ENCODE measurements around the gene TRAF3IP3.

Gene TRAF3IP3

DNA sequence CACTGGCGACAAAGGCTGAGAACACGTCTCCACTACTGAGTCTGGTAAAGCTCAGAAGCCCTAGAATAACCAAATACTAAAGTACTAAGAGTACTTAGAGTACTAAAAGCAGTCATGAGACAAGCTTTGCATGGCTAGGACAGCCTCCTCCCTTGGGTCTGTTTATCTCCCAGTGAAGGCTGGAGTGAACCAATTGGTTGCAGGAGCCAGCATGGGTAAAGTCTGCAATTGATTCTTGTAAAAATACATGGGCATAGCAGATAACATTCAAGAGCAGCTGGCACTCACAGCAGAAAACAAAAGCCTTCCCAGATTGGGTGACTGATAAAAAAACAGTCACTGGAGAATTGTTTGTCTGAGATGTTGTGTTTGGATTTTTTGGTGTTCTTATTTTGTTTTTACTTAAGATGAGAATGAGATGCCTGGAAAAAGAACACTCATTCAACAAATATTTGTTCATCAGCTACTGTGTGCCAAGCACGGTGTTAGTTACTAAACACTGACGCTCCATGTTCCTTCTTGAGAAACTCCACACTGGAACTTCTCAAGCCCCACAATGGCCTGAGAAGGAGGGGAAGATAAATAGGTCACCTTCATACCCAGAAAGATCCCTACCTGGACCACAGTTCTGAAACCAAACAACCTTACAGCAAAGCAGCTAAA, 46.4 kb downstream of the TRAF3IP3 start:
- no peak for DNase-seq

DNA sequence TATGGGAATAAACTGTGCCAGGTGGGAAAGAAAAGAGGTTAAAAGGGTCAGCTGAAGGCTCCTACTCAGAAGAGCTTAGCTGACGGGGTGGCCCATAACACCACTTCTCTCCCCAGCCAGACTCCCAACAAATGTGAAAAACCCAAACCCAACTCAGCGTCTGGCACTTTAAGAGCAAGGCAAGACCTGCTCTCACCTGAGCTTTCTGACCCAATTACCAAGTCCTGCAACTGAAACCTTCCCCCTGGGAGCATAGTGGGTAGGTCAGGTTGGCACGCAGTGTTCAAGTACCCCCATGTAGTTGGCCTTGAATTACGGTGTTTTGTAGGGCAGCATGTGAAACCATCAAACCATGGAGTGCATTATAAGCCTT, 46.9 kb downstream of the TRAF3IP3 start:
- DNase-seq: no peak

DNA sequence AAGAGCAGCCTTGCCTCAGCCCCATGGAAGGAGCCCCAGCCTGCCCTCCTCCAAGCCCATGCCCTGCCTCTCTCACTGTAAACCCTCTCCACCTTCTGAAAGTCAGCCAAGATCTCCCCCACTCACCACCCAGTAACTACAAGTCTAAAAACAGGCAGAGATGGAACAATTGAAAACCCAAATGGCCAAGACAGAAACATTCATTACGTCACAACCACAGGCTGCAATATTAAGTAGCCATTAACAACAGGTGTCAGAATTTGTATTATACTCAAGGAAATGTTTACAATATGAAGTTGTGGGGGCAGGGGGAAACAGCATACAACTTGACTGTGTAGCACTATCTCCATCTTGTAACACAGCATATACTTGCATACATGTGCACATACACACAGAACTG, 47.7 kb downstream of the TRAF3IP3 start:
- no peak for DNase-seq

DNA sequence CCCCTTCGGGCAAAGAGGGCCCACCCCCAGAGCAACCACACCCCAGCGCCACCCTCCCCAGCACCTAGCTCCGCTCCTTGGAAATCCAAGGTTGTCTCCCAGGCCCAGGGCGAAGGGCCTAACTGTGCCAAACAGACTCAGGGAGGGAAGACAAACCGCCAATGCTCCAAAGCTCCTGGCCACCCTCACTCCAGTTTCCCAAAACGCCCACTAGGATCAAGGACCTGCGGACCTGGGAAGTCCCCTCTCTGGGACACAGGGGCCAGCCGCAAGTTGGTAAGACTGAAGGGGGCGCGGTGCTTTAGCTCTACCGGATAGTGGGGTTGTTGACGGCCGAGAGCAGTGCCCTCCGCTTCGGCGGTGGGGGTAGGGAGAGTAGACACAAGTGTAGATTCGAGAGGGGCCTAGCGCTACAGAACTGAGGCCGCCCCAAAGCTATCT, 49.5 kb downstream of the TRAF3IP3 start:
- no peak for DNase-seq

DNA sequence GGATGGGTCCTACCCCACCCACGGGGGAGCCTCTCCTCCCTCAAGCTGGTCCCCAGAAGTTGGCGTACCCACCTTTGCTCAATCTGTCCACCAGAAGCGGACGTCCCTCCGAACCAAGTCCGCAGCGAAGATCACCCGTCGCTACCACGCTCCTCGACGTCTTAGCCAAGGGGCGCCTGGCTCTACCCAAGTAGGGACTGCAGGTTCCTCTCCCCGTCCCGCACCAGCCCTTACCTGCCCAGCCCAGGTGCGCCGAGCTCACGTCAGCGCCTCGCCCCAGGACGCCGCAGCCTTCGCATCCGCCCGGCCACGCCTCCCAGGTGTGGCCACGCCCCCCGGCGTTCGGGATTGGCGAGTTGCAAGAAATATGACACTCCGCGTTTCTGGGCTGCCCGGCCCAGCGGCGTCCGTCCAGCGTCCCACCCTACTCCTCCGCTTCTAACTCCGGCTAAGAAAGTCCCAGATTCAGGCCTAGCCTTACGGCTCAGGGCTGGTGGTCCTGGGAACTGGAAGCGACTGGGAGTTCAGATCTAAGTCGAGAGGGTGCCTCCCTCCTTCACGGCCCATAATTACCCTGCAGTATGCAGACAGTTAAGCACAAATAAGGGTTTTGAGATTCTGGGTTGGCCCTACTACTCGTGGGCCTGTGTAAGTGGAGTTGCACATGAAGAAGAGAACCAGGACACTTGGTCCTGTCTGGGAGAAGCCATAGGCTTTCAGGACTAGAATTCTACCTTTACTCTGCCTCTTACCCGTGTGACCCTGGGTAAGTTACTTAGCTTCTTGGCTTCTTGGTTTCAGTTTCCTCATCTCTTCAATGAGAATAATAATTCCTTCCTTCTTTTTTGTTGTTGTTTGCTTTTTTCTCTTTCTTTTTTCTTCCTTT, 50.3 kb downstream of the TRAF3IP3 start, which contains the start of gene IRF6:
IRF6 (minus strand) TSS at position 268 of the 886 bp plus-strand sequence. CDS start 4,729 bp downstream, outside the sequence.
- no peak for DNase-seq

DNA sequence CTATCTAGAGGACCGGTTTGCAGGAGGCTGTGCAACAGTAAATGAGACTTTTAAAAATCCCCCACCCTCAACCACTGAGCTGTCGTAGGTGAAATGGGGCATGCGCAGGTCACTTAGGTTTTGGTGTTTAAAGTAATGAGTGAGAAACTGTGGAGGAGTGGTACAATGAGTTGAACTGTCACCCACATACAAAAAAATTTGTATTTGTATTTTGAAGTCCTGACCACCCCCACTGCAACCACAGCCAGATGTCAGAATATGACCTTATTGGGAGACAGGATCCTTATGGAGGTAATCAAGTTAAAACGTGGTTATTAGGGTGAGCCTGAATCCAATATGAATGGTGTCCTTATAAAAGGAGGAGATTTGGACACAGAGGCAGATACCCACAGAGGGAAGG, 51.7 kb downstream of the TRAF3IP3 start:
- no peak for DNase-seq

DNA sequence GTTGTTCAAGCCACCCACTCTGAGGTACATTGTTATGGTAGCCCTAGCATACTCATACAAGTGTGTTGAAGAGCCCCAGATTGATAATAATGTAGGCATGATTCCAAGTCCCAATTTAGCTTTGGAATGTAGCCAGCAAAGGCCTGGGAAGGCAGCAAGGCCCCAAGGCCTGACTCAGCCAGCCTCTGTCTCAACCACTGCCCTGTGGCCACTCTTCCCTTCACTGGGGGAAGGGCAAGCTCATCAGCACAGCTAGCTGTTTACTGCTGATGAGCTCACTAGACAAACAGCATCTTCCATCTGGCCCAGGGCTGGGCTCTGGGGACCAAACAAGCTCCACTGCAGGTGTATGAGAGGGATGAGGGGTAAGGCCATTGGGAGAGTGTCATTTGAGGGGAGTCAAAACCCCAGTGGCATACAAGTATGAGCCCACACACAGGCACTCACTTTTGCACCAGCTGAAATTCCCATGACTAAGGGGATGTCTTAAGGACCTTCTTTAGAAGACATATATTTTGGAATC, 52.3 kb downstream of the TRAF3IP3 start:
- DNase-seq: peak in 1 of 2 experiments; percentile 50

DNA sequence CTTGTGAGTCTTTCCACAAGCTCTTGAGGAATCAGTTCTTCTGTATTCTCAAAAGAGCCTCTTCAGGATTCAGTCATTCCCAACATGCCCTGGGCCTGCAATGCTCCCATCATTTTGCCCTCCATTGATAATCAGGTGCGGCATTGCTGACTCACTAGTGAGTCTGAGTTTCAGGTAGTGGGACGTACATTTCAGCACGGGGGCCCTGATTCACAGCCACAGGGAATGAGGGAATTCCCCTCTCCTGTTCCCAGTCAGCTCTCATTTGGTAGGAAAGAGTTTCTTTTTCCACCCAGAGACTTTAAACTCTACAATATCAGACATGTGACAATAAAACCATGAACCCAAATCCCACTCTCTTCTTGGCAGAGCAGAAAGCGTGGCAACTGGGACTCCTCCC, 53.8 kb downstream of the TRAF3IP3 start:
- DNase-seq: no peak

DNA sequence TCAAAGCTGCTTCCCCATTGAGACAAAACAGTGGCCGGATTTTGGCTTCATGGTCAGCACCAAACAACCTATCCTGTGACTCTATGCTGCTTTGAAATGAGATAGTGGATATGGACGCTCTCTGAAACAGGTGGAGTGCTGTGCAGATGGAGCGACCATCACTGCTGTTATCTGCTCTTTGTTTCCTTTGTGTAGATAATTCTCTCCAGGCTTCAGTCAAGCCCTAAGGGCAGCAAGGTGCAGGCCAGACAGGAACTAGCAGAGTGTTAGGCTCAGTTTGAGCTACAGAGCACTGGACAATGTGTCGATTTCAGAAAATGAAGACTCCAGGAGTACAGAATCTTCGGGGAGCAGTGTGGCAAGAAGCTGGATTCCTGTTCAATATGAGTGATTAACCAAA, 54.9 kb downstream of the TRAF3IP3 start:
- DNase-seq: no peak

DNA sequence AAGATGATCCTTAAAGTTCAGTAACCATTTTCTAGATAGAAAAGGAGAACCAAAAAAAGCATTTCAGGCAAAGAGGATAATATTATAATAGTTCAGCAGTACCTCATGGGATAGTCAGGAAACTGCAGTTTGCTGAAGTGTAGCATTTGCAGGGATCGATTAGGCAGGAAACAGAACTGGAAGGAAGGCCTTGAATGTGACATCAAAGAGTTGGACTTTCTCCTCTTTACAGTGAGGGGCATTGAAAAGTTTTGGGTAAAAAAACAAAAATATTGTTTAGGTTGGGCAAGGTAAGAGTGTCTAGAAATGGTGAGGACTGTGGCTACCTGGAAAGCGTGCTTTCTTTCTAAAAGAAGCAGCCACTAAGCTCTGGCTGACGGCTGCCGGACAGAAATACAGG, 58.0 kb downstream of the TRAF3IP3 start:
- no peak for DNase-seq

DNA sequence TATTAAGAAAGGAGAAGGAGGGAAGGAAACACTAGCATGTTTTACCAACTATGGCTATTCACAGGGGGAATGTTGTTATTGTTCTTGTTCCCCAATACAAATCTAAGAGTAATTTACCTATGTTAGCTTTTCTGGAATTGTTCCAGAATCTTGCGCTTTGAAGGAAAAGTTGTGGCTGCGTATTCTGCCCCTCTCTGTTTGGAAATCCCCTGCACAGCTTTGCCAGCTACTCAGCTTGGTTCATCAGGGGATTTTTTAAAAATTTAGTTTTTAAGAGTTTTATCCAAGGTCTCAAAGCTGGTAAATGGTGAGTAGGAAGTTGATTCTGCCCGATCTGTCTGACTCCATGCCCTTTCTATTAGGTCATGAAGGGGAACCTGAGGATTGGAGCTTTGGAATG, 59.6 kb downstream of the TRAF3IP3 start:
- no peak for DNase-seq

DNA sequence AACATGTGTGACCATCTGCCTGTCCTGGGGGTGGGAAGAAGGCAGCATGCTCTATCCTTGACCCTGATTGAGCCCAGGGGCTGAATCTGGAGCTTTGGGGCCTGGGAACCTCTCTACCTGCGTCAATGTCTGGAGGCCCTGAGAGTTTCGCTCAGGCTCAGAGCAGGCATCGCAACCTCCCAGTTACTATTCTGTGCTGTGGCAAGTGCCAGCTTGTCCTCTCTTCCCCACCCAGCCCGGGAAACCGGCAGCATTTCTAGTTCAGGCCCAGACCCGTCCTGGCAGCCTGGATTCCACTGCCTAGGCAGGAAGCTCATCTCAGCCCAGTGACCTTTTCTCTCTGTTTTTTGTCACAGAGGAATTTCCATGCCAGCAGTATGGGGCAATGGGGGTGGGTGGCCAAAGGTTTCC, 60.1 kb downstream of the TRAF3IP3 start:
- no peak for DNase-seq

DNA sequence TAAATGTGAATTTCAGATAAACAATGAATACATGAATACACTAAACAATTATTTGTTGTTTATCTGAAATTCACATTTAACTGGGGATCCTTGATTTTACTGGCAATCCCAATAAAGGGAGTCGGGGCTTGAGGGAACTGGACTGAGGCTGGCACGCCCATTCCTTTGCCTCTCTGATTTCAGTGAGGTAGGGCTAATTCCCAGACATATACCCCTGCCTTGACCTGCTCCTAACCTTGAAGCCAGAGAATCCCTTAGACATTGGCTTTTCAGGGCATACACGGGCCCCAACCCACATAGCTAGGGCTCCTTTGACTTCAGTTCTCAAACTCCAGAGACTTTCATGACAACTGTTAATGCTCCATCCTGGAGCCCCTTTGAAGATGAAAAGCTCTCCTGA, 61.1 kb downstream of the TRAF3IP3 start:
- DNase-seq: no peak

DNA sequence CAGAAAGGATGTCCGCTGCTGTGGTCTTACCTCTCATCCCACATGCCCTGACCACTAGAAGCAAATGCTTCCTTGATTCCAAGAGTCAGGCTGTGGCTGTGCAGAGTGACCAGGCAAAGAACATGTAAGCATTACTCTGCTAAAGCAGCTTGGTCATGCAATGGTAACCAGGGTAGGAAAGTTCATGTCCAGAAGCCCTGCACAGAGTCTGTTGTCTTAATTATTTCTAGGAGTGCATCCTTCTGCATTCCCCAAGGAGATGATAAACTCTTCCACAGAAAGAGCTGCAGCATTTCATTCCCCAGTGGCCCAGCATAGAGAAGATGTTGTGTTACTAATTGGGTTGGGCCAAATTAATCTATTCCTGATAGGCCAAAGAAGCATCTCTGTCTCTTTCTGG, 61.8 kb downstream of the TRAF3IP3 start:
- no peak for DNase-seq

DNA sequence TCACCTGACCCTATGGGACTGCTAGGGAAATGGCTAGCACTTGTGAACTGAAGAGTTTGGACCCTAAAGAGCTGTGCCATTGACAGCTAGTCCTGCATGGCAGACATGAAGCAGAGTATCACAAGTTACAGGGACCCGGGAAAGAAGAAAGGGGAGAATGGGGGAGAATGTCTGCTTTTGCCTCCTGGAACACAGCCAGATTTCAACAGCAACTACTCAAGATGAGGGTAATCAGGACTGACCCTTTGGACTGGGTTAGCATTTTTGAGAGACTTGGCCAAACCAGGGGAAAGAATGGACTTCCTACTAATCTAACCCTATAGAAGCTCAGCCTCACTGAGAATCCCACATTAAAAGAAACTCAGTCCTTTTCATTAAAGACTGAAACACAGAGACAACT, 63.2 kb downstream of the TRAF3IP3 start:
- DNase-seq: no peak

DNA sequence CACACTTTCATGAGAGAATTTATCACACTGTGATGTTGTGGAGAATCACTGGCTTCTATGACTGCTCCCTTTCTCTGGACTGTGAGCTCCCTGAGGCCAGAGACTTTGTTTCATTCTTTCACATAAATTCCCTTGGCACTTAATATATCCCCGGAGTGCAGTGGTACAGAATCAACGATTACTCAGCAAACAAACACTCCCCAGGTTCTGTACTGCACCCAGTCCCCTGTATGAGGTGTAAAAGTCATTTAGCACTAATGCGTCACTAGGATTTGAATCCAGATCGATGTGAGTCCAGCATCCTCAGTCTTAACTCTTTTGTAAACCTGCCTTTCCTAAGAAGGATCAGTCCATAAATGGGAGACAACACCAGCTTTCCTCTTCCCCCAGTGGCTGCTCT, 65.1 kb downstream of the TRAF3IP3 start:
- no peak for DNase-seq

DNA sequence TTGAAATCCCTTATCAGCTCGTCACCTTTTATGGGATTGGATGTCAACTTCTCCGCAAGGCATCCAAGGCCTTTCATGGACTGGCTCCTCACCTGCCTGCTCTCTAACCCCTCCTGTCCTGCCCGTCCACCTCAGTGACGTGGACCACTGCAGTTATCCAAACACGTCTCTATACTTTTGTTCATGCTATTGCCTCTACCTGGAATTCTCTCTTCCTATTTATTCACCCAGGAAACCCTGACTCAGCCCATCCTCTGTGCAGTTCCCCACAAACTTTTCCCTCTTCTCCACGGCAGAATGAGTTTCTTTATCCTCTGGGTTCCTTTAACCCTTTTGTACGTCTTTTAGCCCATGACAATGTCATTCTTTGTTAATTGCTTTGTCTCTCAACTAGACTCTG, 66.9 kb downstream of the TRAF3IP3 start:
- DNase-seq: no peak

DNA sequence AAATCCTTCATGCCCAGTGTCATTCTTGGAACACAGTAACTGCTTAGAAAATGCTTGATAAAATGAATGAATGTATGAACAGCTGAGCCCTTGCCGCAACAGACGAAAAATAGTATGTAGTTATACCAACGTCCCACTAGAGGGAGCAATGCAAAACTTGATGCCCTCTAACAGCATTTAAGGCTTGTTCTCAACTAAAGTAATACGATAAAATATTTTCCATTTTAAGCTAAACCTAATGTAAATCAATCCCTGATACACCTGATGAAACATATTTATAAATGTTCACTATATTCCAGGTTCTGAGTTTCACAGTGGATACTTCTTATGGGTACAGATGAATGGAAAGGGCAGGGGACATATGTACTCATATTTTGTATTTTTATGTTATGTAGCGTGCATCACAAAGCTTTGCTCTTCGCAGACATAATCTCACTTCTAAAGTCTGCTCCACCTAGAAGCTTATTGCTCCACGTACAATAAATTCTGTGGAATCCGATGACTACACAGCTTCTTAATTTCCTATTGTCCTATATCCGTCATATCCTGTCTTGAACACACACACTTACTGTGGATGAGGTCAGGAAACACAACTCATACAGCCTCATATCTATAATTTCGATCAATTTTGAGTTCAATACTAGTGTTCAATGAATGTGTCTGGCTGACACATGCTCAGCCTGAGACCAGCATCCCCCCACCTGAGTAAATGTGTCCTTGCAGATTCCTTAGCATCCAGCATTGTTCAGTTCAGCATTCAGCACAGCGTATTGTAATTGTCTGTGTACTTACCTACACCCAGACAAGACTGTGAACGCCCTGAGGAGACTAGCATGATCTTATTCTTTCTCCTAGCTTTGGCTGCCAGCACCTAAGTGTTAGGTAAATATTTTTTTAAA, 67.5 kb downstream of the TRAF3IP3 start:
- peak; percentile 43 to 80 for DNase-seq

DNA sequence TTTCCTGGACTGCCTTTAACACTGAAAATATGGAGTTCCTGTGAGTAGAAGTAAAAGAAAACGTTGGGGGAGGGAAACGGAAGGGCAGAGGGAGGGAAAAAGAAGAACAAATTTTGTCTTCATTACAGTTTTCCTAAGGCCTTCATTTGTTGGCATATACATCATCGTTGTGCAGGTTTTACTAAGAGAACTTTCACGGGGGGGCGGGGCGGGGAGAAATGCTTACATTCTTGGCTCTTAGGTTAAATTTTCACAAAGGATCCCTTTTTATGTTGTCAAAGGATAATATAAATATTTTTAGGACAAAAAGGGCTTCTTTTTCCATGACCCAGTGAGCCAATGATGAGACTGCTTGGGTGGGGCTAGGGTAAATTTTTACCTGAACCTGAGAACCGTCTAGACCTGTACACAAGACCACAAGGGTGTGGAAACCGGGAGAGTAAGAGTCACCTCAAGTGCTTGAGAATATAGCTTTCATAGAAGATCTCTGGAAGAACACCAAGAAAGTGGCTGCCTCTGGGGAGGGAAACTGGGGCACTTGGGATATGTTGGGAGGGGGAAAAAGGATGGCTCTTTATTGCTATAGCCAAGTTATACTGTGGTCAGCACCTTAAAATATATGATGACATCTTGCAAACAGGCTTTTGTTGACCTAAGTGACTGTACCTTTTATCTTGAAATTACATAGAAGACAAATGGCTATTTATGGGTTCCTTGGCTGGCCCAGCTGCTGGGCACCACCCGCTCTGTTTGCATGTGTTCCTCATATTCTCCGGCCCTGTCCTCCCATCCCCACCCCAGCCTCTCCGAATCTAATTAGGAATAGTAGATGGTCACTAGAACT, 70.0 kb downstream of the TRAF3IP3 start:
- DNase-seq: no peak

DNA sequence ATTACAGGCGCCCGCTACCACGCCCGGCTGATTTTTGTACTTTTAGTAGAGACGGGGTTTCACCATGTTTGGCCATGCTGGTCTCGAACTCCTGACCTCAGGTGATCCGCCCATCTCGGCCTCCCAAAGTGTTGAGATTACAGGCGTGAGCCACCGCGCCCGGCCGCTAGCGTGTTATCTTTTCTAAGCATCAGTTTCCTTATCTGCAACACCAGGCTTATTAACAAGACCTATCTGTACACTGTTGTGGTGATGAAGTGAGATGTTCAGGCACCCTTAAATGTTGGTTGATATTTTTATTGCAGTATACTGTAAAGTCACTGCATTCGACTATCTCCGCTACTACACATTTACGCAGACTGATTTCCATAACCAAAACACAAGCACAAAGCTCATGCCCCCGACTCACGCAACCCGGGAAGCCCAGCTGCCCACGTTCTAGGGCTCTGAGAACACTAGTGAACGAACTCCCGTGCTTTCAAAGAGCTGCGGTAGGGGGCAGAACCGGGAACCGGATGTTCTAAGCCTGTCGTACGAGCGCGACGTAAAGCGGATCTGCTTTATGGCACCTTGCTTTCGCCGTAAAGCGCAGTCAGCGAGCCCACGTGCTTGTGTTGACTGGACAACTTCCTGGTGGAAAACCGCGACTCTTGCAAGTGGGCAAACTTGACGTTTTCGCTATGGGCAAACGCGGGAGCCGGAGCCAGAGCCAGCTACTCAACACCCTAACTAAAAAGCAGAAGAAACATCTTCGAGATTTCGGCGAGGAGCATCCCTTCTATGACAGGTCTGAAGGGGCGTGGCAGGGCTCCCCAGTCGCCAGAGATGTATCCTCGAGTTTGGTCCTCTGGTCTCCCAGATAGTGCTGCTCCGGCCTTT, 71.8 kb downstream of the TRAF3IP3 start, which contains the start of gene UTP25:
UTP25 (plus strand) TSS at position 589 of the 879 bp plus-strand sequence; CDS start at position 681, 92 bp downstream.
- peak; percentile 96 to 99 for DNase-seq

DNA sequence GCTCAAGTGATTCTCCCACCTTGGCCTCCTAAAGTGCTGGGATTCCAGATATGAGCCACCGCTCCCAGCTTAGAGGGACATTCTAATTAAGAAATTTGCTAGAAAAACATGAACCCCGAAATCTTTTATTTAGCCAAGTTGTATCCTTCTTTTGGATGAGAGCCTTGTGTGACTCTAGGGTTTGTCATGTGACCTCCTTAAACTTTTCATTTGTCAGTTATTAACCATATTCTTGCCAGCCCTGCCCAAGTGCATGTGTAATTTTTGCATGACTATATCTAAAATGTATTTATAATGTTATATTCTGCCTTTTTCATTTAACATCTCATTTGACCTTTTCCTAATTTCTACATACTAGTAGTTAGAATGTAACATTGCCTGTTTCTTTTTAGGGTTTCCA, 73.9 kb downstream of the TRAF3IP3 start:
- no peak for DNase-seq

All from NCI-H446 (cell line).